ENCODE data around the gene MORN1. TPM values are rescaled to one million over a fixed set of nuclear protein-coding genes. Genes with fewer than 3 reads are reported as not detected.

MORN1 gene
- total RNA-seq, 1 donor from 2014 or later: 11.8 TPM

GRCh38 chr1:2358072-2358471 lies 33.3 kb downstream of the MORN1 start:
- intact Hi-C loops (cut with DNase I): no loop called here
- H3K36me3 ChIP-seq: no peaks in the 10 kb centered on the region
- no peaks in the 10 kb centered on the region for H3K4me1 ChIP-seq
- no peak for DNase-seq (ENCODE audit: extremely low spot score in 2 of 2)
- H3K27ac ChIP-seq: no peak overlapping the region
- TF ChIP-seq POLR2AphosphoS5 (IDR thresholded peaks at IDR 0.05; ENCODE audit: insufficient read depth in 1 of 2, low read depth in 1 of 2) (no peak), POLR2A (IDR thresholded peaks at IDR 0.05) (no peak), CTCF (IDR thresholded peaks at IDR 0.05) (no peak)
- H3K27me3 ChIP-seq: no peaks in the 10 kb centered on the region
- H3K9me3 ChIP-seq: no peaks in the 10 kb centered on the region
- H3K4me3 ChIP-seq: no peak overlapping the region

GRCh38 chr1:2356911-2357845 lies 34.2 kb downstream of the MORN1 start:
- no peak overlapping the region for H3K4me3 ChIP-seq
- no peaks in the 10 kb centered on the region for H3K9me3 ChIP-seq
- H3K27me3 ChIP-seq: no peaks in the 10 kb centered on the region
- no peaks in the 10 kb centered on the region for H3K4me1 ChIP-seq
- H3K27ac ChIP-seq: no peak overlapping the region
- intact Hi-C loops (cut with DNase I): no loop called here
- no peaks in the 10 kb centered on the region for H3K36me3 ChIP-seq
- no peak for DNase-seq (ENCODE audit: extremely low spot score in 2 of 2)
- no peak for TF ChIP-seq CTCF (IDR thresholded peaks at IDR 0.05)
- TF ChIP-seq POLR2AphosphoS5 (IDR thresholded peaks at IDR 0.05; ENCODE audit: insufficient read depth in 1 of 2, low read depth in 1 of 2): no peak
- no peak for TF ChIP-seq POLR2A (IDR thresholded peaks at IDR 0.05)

GRCh38 chr1:2356401-2356800 lies 35.0 kb downstream of the MORN1 start:
- H3K4me1 ChIP-seq: no peaks in the 10 kb centered on the region
- H3K36me3 ChIP-seq: no peaks in the 10 kb centered on the region
- H3K27ac ChIP-seq: no peak overlapping the region
- H3K4me3 ChIP-seq: no peak overlapping the region
- H3K9me3 ChIP-seq: no peaks in the 10 kb centered on the region
- no peak for DNase-seq (ENCODE audit: extremely low spot score in 2 of 2)
- intact Hi-C loops (cut with DNase I): no loop called here
- H3K27me3 ChIP-seq: no peaks in the 10 kb centered on the region
- TF ChIP-seq POLR2A (IDR thresholded peaks at IDR 0.05) (no peak), POLR2AphosphoS5 (IDR thresholded peaks at IDR 0.05; ENCODE audit: insufficient read depth in 1 of 2, low read depth in 1 of 2) (no peak), CTCF (IDR thresholded peaks at IDR 0.05) (no peak)

GRCh38 chr1:2355373-2356261 lies 35.7 kb downstream of the MORN1 start:
- no peaks in the 10 kb centered on the region for H3K36me3 ChIP-seq
- H3K27ac ChIP-seq: no peak overlapping the region
- DNase-seq (ENCODE audit: extremely low spot score in 2 of 2): no peak
- TF ChIP-seq POLR2A (IDR thresholded peaks at IDR 0.05) (no peak), POLR2AphosphoS5 (IDR thresholded peaks at IDR 0.05; ENCODE audit: insufficient read depth in 1 of 2, low read depth in 1 of 2) (no peak), CTCF (IDR thresholded peaks at IDR 0.05) (no peak)
- H3K9me3 ChIP-seq: no peaks in the 10 kb centered on the region
- H3K27me3 ChIP-seq: no peaks in the 10 kb centered on the region
- H3K4me3 ChIP-seq: no peak overlapping the region
- no peaks in the 10 kb centered on the region for H3K4me1 ChIP-seq
- intact Hi-C loops (cut with DNase I): no loop called here
